HepG2 (cell line): ENCODE data around the gene RIPK1. TPM values are rescaled to one million over a fixed set of nuclear protein-coding genes. Genes with fewer than 3 reads are reported as not detected.
A peak's percentile ranks its signal among the peaks of the same experiment; 100 is the strongest.

Source experiments
- CREB1 ChIP-seq, 2 experiments: fragments of 450-650 bp in 1 of 2; IDR thresholded peaks; 2 replicates each; pipeline ENCODE4 v1.6.1; 2016 to 2017; ENCODE audit warnings: control low read depth in 1 of 2, mild to moderate bottlenecking in 1 of 2, missing compliant biosample characterization in 1 of 2, missing genetic modification characterization in 1 of 2
- FOXK2 ChIP-seq: fragments of 450-650 bp; IDR thresholded peaks from 2 replicates; pipeline ENCODE4 v1.6.1; 2016
- GLMP ChIP-seq: sonication (generic); formaldehyde crosslinking; IDR thresholded peaks from 2 replicates; pipeline ENCODE4 v1.9.0; 2021; ENCODE audit warnings: missing genetic modification reagents, mild to moderate bottlenecking, borderline replicate concordance
- GMEB1 ChIP-seq: sonication (generic); formaldehyde crosslinking; IDR thresholded peaks from 2 replicates; pipeline ENCODE4 v1.5.1; 2020; ENCODE audit warnings: missing genetic modification reagents, mild to moderate bottlenecking, borderline replicate concordance
- GRHL1 ChIP-seq: sonication (generic); formaldehyde crosslinking; conservative IDR thresholded peaks from 2 replicates; pipeline ENCODE4 v1.8.0; 2022; ENCODE audit warnings: missing genetic modification reagents
- HDAC6 ChIP-seq: fragments of 200-600 bp; sonication (generic); IDR thresholded peaks from 2 replicates; pipeline ENCODE4 v1.7.0; 2017; ENCODE audit warnings: mild to moderate bottlenecking, antibody characterized with exemption, low read length, low read depth
- HHEX ChIP-seq: IDR thresholded peaks from 2 replicates; pipeline ENCODE4 v1.6.1; 2016; ENCODE audit warnings: control low read depth
- HOXA3 ChIP-seq: sonication (generic); formaldehyde crosslinking; IDR thresholded peaks from 2 replicates; pipeline ENCODE4 v1.5.0; 2020; ENCODE audit warnings: missing genetic modification reagents
- KDM5B ChIP-seq: sonication (generic); formaldehyde crosslinking; IDR thresholded peaks from 2 replicates; pipeline ENCODE4 v1.4.0; 2020; ENCODE audit warnings: missing genetic modification reagents, mild to moderate bottlenecking, borderline replicate concordance
- MAFF ChIP-seq: IDR thresholded peaks from 2 replicates; pipeline ENCODE4 v1.6.1; 2011; ENCODE audit warnings: low read depth, low read length, improper control_type of control experiment
- MED1 ChIP-seq: sonication (generic); formaldehyde crosslinking; IDR thresholded peaks from 2 replicates; pipeline ENCODE4 v1.4.0; 2020; ENCODE audit warnings: missing genetic modification reagents
- NR0B2 ChIP-seq: sonication (generic); formaldehyde crosslinking; IDR thresholded peaks from 2 replicates; pipeline ENCODE4 v1.4.0; 2020; ENCODE audit warnings: mild to moderate bottlenecking, missing genetic modification reagents
- RBFOX2 ChIP-seq: fragments of 200-400 bp; formaldehyde crosslinking; IDR thresholded peaks from 2 replicates; pipeline ENCODE4 v1.6.1; 2017; ENCODE audit warnings: low read depth, mild to moderate bottlenecking, low read length
- SOX13 ChIP-seq, 3 experiments: fragments of 450-650 bp in 1 of 3; sonication (generic) in 1 of 3; formaldehyde crosslinking in 1 of 3; IDR thresholded peaks in 2 of 3; conservative IDR thresholded peaks in 1 of 3; 2 replicates each; pipeline versions ENCODE4 v1.5.0 to v1.6.1; 2016 to 2020; ENCODE audit warnings: antibody characterized with exemption in 1 of 3, mild to moderate bottlenecking in 1 of 3, missing compliant biosample characterization in 1 of 3, missing genetic modification reagents in 1 of 3, moderate library complexity in 1 of 3
- TFE3 ChIP-seq: IDR thresholded peaks from 2 replicates; pipeline ENCODE4 v1.6.1; 2016
- ZBTB46 ChIP-seq: sonication (generic); formaldehyde crosslinking; IDR thresholded peaks from 2 replicates; pipeline ENCODE4 v1.4.0; 2020; ENCODE audit warnings: mild to moderate bottlenecking, missing genetic modification reagents, borderline replicate concordance
- ZNF577 ChIP-seq: sonication (generic); formaldehyde crosslinking; IDR thresholded peaks from 2 replicates; pipeline ENCODE4 v1.4.0; 2020; ENCODE audit warnings: mild to moderate bottlenecking, low read depth, missing genetic modification reagents, borderline replicate concordance
- ZNF7 ChIP-seq: IDR thresholded peaks from 2 replicates; pipeline ENCODE4 v1.6.1; 2016; ENCODE audit warnings: missing biosample characterization, missing genetic modification reagents
- polyA plus RNA-seq, 8 experiments: library from polyadenylated mRNA; depleted of rRNA in 3 of 8; stranded (reverse) in 7 of 8; unstranded in 1 of 8; fragments of >200 nt; fragmentation: Illumina TruSeq in 4 of 8; extraction: Trizol in 4 of 8; gene quantifications; 2 replicates each; pipeline versions ENCODE4 v1.2.1 to v1.2.3, GENCODE V29; 2011 to 2016; ENCODE audit warnings: low read depth in 4 of 8, missing spikeins in 1 of 8, mixed read lengths in 1 of 8; ENCODE audit not compliant: insufficient read depth in 1 of 8
- total RNA-seq, 5 experiments: library from RNA; depleted of rRNA; stranded (reverse); fragments of >200 nt; fragmentation: Illumina TruSeq; extraction: Trizol; gene quantifications; 2 replicates each; pipeline ENCODE4 v1.2.3, GENCODE V29; 2016; ENCODE audit warnings: low read depth in 1 of 5

RIPK1 gene
- total and polyA plus RNA-seq, 2 of the 13 experiments (the other 11 are each of a cell fraction or from before 2014, with no cell fraction given) = 9.0 to 10.3 TPM

- TF ChIP-seq NR0B2 (no peak), TFE3 (CRISPR knock-in tag) (peak; percentile 39), GRHL1 (CRISPR knock-in tag) (no peak), ZNF7 (CRISPR knock-in tag) (no peak; the same call in 1 of the 2 replicates), GMEB1 (peak; percentile 85), HOXA3 (CRISPR knock-in tag) (peak; percentile 77), MAFF (no peak), CREB1 (IDR thresholded peaks at IDR 0.05) (no peak), CREB1 (CRISPR knock-in tag; IDR thresholded peaks at IDR 0.05) (no peak), SOX13 (IDR thresholded peaks at IDR 0.05) (no peak), SOX13 (CRISPR knock-in tag; conservative IDR thresholded peaks at IDR 0.05 in 1 of 2, IDR thresholded peaks at IDR 0.05 in 1 of 2) (peak in 1 of 2 experiments; percentile 34; a peak in 1 of 4 replicates), MED1 (CRISPR knock-in tag) (peak; percentile 79), RBFOX2 (peak; percentile 100), ZBTB46 (no peak), HHEX (CRISPR knock-in tag) (no peak), HDAC6 (no peak), FOXK2 (no peak), KDM5B (CRISPR knock-in tag) (peak; percentile 97), GLMP (CRISPR knock-in tag) (no peak), ZNF577 (CRISPR knock-in tag) (0 out of 2 replicates have a peak, but pooled peaks have one; percentile 36)
Measured at GRCh38 chr6:3068329-3069214, at the start of gene RIPK1 (continued).
